ENCODE measurements around the gene ERP44.

DNA sequence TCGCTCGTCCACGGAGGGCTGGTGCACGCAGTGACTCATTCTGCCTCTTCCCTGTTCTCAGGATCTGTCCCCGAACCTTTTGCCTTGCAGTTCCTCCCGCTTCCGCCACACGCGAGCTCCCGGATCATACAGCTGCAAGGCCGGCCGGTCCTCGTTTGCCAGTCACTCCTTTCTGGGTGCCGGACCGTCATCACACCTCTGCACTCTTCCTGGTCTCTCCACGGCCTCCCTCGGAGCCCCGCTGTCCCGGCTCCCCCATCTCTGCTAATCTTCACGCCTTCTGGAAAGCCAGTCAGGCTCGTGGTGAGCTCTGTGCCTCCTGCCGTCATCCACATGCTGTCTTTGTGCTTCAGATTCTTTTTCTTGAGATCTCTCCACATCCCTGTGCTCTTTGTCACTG, 100.5 kb downstream of the ERP44 start:
- TF ChIP-seq, protein P1, sequence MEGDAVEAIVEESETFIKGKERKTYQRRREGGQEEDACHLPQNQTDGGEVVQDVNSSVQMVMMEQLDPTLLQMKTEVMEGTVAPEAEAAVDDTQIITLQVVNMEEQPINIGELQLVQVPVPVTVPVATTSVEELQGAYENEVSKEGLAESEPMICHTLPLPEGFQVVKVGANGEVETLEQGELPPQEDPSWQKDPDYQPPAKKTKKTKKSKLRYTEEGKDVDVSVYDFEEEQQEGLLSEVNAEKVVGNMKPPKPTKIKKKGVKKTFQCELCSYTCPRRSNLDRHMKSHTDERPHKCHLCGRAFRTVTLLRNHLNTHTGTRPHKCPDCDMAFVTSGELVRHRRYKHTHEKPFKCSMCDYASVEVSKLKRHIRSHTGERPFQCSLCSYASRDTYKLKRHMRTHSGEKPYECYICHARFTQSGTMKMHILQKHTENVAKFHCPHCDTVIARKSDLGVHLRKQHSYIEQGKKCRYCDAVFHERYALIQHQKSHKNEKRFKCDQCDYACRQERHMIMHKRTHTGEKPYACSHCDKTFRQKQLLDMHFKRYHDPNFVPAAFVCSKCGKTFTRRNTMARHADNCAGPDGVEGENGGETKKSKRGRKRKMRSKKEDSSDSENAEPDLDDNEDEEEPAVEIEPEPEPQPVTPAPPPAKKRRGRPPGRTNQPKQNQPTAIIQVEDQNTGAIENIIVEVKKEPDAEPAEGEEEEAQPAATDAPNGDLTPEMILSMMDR (IDR thresholded peaks at IDR 0.05), result no peak
- no peak for TF ChIP-seq POLR2A (IDR thresholded peaks at IDR 0.05)
